Colonic mucosa (tissue), 4 donors: ENCODE data around the gene PAM16. TPM values are rescaled to one million over a fixed set of nuclear protein-coding genes. Genes with fewer than 3 reads are reported as not detected.

Experiments
- DNase-seq: peaks from one replicate; pipeline ENCODE4 v3.0.0-alpha.2; 2020
- H3K27ac ChIP-seq: fragments of 200-600 bp; one replicate; pipeline ENCODE4 v1.8.0; 2021
- H3K27me3 ChIP-seq: fragments of 200-600 bp; one replicate; pipeline ENCODE4 v1.8.0; 2021
- H3K36me3 ChIP-seq: fragments of 200-600 bp; one replicate; pipeline ENCODE4 v1.8.0; 2021
- H3K4me1 ChIP-seq: fragments of 200-600 bp; one replicate; pipeline ENCODE4 v1.8.0; 2021; ENCODE audit warnings: mild to moderate bottlenecking
- H3K4me3 ChIP-seq: fragments of 200-600 bp; one replicate; pipeline ENCODE4 v1.8.0; 2021
- H3K9ac ChIP-seq, 2 donors: one replicate each; pipeline ENCODE4 v1.7.0; 2013; ENCODE audit warnings: control low read depth in 2 of 2, low read depth in 2 of 2, low read length in 2 of 2
- H3K9me3 ChIP-seq: fragments of 200-600 bp; one replicate; pipeline ENCODE4 v1.8.0; 2021
- intact Hi-C: fragments of 100-400 bp; cut with DNase I; formaldehyde crosslinking; loops from one replicate; pipeline ENCODE4 v1.14.1; 2022
- total RNA-seq, 2 donors: library from RNA; stranded (reverse); fragmentation: NEBNext Ultra II Directional in 1 of 2; extraction: Animal tissue kit (Norgen Biotek cat#: 25700) in 1 of 2; gene quantifications; one replicate each; pipeline ENCODE4 v1.2.1, GENCODE V29; 2021
- TF ChIP-seq, protein P1 (sequence below): fragments of 200-600 bp; IDR thresholded peaks from one replicate; pipeline ENCODE4 v1.8.0; 2022; ENCODE audit warnings: antibody characterized with exemption, mild to moderate bottlenecking
- donor health status: healthy.
- donor health status: DM: no; HTN: no; CAD: no.
- donor health status: DM: no; HTN: no; CAD: no.

Gene PAM16
- total RNA-seq, 2 donors from 2014 or later = 28.2 to 43.6 TPM

DNA sequence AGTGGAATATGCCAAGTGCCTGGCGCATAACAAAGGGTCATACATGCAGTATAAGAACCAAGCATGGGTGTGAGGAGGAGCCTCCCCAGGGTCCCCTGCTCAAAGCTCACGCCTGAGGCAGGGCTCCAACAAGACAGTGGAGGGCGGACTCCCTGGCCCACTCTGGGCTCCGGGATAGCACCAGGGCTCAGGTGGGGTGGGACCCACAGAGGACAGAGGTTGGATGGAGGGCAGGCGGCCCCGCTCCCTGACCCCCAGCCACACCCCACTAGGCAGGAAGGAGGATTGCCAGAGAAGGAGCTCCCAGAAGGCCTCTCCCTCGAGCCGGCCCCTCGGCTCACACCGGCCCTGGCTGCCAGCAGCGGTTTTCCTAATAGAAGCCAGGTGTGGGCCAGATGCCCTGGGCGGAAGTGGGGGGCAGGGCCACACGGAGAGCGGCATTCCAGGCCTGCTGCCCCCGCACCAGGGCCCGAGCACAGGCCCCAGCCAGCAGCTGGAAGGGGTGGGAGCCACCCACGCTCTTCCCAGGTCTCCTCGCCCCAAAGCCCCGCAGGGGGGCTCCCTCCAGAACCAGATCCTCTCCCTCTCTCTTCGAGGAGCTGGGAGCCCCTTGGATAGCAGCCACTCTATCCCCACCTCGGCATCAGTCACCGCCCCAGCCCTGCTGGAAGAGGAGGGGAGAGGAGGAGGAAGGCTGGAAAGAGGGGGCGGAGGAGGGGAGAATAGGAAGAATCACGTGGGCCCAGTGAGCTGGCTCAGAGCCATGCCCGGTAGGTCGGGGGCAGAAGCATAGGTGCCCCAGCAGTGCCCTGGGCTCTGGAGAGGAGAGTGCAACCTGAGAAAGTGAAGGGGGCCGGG lies 41.5 kb upstream of the PAM16 start:
- Histone ChIP-seq H3K4me1 (no peaks in the 10 kb centered on the region), H3K4me3 (no peak overlapping the region), H3K36me3 (no peaks in the 10 kb centered on the region), H3K27me3 (no peaks in the 10 kb centered on the region), H3K9me3 (no peaks in the 10 kb centered on the region), H3K27ac (no peak overlapping the region), H3K9ac (peak overlapping the region in 1 of 2 donors; percentile 19)
- TF ChIP-seq, protein P1, sequence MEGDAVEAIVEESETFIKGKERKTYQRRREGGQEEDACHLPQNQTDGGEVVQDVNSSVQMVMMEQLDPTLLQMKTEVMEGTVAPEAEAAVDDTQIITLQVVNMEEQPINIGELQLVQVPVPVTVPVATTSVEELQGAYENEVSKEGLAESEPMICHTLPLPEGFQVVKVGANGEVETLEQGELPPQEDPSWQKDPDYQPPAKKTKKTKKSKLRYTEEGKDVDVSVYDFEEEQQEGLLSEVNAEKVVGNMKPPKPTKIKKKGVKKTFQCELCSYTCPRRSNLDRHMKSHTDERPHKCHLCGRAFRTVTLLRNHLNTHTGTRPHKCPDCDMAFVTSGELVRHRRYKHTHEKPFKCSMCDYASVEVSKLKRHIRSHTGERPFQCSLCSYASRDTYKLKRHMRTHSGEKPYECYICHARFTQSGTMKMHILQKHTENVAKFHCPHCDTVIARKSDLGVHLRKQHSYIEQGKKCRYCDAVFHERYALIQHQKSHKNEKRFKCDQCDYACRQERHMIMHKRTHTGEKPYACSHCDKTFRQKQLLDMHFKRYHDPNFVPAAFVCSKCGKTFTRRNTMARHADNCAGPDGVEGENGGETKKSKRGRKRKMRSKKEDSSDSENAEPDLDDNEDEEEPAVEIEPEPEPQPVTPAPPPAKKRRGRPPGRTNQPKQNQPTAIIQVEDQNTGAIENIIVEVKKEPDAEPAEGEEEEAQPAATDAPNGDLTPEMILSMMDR = no peak
- intact Hi-C loops = no loop called here
- no peak for DNase-seq

DNA sequence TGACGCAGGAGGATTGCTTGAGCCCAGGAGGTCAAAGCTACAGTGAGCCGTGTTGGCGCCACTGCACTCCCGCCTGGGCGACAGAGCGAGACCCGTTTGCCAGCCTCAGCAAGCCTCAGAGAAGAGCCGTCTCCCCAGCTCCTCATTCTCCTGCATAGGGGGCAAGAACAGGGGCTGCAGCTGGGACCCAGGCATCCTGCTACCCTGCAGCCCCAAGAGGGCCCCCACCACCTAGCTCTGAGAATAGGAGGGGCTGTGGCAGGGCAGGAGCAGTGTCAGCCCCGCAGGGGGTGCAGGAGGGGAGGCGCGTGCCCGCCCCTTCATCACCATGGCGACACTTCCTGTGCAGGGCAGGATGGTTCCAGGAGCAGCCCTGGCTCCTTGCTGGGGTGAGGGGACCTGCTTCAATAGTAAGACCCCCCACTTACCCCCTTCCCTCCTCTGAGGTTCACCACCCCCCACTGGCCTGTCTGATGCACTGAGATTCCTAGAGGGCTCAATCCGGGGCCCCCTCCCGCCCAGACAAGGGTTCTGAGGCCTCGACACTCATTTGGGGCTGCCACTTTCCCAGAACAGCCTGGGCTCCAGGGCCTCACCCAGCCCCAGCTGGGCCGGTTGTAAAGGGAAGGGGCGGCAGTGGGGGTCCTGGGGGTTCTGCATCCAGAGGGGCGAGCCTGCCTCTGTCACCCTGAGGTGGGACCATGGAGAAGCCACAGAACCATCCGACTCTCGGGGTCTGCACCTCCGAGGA lies 40.7 kb upstream of the PAM16 start:
- Histone ChIP-seq H3K27ac (no peak overlapping the region), H3K4me3 (no peak overlapping the region), H3K9me3 (no peaks in the 10 kb centered on the region), H3K36me3 (no peaks in the 10 kb centered on the region), H3K9ac (no peak overlapping the region), H3K27me3 (no peaks in the 10 kb centered on the region), H3K4me1 (no peaks in the 10 kb centered on the region)
- no peak for DNase-seq
- intact Hi-C loops = no loop called here
- TF ChIP-seq, protein P1 = no peak

DNA sequence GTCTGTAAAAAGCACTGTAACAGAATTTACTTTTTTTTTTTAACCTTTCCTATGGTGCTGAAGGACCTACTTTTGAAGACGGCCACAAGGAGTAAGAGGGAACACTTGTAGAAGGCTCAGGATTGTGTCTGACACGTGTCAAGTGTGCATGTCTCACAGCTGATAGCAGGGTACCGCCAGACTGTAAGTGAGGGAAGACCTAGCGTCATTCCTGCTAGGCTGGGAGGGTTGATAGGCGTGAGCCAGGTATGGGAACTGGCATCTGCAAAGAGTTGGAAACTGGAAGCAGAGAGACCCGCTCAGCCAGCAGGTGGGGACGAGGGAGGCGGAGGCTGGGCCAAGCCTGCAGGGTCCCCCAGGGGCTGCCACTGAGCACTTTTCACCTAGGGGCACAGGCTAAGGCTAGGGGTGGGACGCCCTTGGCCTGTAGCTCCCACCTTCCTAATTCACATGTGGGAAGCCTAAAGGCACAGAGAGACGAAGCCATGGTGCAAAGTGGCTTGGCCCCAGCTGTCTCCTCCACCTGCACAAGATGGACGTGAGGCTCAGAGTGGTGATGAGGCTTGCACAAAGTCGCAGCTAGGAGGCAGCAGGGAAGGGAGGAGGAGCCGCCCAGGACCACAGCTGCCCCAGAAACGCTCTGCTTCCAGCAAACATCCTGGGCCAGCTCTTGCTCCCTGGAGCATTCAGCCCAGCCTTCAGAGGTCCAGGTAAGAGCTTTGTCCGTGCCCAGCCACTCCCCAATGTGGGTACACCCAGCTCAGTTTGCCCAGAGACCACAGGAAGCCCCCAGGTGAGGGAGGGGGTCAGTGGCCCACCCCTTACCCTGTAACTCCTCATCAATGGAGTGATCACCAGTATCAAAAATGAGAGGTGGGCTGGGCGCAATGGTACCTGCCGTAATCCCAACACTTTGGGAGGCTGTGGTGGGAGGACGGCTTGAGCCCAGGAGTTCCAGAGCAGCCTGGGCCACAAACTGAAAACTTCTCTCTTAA lies 39.4 kb upstream of the PAM16 start:
- no peak overlapping the region for H3K27ac ChIP-seq
- H3K27me3 ChIP-seq = no peaks in the 10 kb centered on the region
- H3K9ac ChIP-seq = no peak overlapping the region
- intact Hi-C loops = no loop called here
- no peaks in the 10 kb centered on the region for H3K9me3 ChIP-seq
- no peak overlapping the region for H3K4me3 ChIP-seq
- no peaks in the 10 kb centered on the region for H3K4me1 ChIP-seq
- H3K36me3 ChIP-seq = no peaks in the 10 kb centered on the region
- DNase-seq = no peak
- TF ChIP-seq, protein P1 = no peak

DNA sequence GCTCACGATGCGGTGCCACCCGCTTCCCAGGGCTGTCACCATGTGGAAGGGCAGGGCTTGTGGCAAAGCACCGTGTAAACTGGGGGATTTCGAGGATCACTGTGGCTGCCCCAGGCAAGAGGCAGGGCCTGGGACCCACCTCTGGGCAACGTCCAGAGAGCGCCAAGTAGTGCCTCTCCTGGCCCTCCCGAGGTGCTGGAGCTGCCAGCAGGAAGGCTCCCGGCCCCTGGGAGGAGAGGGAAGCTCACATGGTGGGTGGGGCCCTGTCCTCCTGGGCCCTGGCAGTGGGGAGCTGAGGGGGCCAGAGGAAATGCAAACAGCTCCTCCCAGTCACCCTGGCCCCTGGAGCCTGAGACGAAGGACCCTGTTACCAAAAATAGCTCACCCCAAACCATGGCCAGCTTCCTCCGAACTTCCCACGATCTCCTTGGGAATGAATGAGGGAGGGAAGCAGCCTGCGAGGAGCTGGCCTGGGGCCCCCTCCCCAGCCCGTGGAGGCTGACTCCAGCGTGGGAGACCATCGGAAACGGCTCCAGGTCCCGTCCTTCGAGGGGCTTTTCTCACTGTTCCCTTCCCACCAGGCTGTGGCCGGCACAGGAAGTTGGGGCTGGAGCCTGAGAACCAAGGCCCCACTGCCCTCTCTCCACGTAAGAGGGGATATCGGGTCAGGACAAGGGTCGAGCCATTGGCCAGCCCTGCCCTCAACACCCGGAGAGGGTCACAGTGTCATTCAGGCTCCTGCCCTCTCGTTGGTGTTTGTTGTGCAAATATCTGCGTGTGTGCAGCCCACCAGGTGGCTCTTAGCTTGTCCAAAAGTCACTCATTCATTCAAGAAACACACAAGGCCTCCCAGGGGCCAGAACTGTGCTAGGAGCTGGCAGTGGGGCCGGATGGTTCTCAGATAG lies 38.2 kb upstream of the PAM16 start:
- intact Hi-C loops = no loop called here
- Histone ChIP-seq H3K27ac (no peak overlapping the region), H3K36me3 (no peaks in the 10 kb centered on the region), H3K4me3 (no peak overlapping the region), H3K9ac (no peak overlapping the region), H3K9me3 (no peaks in the 10 kb centered on the region), H3K4me1 (no peaks in the 10 kb centered on the region), H3K27me3 (no peaks in the 10 kb centered on the region)
- DNase-seq = no peak
- TF ChIP-seq, protein P1 = no peak
